DMS 273 (cell line): ENCODE measurements around the gene AUP1.

Source experiments
- DNase-seq: peaks from one replicate; lab custom pipeline; 2025; ENCODE audit not compliant: unreplicated experiment; lab: John Stamatoyannopoulos, UW

Gene AUP1

DNA sequence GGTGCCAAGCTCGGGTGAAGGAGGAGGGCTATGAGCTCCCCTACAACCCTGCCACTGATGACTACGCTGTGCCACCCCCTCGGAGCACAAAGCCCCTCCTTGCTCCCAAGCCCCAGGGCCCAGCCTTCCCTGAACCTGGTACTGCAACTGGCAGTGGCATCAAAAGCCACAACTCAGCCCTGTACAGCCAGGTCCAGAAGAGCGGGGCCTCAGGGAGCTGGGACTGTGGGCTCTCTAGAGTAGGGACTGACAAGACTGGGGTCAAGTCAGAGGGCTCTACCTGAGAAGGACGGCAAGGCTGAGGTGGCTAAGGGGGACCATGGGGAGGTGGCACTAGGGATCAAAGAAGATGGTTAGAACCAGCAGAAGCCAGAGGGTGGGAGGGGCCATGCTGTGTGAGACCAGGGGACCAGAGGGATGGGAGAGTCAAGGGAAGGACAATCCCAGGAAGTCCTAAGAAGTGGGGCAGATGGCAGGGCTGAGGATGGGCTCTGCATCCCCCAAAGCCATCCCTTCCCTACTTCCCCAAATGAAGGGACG lies 27.4 kb upstream of the AUP1 start:
- DNase-seq, result no peak

DNA sequence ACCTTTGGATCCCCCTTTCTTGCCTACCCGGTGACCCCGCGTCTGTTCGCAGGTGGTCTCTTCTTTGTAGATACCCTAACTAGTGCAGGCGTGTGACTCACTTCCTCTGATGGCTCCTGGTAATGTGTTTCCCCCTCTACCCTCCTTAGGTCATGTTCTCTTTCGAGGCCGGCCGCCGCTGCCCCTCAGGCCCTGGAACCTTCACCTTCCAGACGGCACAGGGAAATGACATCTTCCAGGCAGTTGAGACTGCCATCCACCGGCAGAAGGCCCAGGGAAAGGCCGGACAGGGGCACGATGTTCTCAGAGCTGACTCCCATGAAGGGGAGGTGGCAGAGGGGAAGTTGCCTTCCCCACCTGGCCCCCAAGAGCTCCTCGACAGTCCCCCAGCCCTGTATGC lies 26.7 kb upstream of the AUP1 start:
- DNase-seq, result no peak

DNA sequence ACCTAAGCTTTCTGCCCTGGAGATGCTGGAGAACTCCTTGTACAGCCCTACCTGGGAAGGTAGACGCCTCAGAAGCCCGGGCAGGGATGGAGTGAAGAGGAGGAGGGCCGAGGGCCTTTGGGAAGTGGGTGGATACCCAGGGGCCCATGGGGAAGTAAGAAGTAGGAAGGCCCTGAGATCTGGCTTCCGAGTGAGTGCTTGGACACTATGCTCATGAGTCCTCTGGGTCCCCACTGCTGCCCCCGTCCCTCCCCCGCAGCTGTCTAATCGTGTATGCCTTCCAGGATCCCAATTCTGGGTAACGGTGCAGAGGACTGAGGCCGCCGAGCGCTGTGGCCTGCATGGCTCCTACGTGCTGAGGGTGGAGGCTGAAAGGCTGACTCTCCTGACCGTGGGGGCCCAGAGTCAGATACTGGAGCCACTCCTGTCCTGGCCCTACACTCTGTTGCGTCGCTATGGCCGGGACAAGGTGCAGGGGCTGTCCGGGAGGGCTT lies 26.2 kb upstream of the AUP1 start:
- no peak for DNase-seq

DNA sequence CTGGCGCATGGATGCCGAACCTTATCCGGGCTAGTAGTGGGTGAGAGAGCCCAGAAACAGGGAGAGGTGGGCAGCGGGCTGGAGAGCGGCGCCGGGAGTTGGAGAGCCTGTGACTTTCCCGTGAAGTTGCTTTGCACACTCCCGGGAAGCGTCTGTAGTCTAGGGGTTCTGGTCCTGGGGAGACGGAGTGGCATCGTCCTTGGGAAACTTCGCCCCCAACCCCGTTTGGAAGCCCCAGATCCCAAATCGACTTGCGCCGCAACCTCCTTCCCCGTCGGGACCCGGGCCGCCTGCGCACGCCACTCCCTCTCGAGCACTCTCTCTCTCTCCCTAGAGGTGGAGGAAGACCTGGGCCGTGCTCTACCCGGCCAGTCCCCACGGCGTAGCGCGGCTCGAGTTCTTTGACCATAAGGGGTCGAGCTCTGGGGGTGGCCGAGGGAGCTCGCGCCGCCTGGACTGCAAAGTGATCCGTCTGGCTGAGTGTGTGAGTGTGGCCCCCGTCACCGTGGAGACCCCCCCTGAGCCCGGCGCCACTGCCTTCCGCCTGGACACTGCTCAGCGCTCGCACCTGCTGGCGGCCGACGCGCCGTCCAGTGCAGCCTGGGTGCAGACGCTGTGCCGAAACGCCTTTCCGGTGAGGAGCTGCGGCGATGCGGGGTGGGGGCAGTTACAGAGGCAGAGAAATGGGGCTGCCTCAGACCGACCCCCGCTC lies 25.5 kb upstream of the AUP1 start:
- no peak for DNase-seq

DNA sequence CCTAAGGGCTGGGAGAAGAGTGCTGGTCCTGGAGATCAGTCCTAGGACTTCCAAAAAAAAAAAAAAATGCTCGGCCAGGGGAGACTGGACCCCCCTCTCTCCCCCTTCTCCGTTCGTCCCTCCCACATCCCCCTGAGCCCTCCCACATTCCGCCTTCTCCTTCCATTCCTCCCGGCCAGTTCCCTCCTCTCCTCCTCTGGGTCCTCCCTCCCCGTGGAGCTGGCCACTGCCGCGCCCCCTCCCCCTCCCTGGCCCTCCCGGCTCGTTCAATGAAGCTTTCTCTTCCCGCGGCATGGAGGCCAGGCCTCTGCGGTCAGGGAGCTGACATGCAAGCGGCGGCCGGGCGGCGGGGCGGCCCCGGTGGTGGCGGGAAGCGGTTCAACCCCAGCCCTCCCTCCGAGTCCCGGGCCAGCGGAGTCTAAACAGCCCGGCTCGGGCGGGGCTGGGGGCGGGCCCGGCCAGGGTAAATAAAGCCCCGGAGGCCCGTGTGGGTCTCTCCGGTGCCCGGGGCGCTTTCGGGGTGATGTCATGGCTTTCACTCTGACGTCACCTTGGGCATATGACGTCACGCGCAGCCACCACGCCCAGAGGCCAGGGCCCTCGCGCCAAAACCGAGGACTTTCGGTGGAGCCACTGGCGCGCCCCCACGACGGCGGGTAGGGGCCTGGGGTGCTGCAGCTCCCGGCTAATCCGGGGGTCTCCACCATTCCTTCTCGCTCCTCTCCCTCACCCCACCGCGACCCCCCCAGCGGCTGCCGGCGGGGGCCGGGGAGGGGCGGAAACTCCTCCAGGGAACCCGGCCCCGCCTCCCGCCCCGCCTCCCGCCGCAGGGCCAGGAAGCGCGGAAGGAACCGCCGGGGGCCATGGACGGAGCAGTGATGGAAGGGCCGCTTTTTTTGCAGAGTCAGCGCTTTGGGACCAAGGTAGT lies 24.6 kb upstream of the AUP1 start, which contains the start of the genes DOK1 and LOXL3:
TSS of gene DOK1 (plus strand) at position 829 of the 928 bp plus-strand sequence. CDS start at position 864, 35 bp downstream.
TSS of gene LOXL3 (minus strand) at position 51 of the 928 bp plus-strand sequence. CDS start 1,308 bp downstream, outside the sequence.
- peak; percentile 86 for DNase-seq

DNA sequence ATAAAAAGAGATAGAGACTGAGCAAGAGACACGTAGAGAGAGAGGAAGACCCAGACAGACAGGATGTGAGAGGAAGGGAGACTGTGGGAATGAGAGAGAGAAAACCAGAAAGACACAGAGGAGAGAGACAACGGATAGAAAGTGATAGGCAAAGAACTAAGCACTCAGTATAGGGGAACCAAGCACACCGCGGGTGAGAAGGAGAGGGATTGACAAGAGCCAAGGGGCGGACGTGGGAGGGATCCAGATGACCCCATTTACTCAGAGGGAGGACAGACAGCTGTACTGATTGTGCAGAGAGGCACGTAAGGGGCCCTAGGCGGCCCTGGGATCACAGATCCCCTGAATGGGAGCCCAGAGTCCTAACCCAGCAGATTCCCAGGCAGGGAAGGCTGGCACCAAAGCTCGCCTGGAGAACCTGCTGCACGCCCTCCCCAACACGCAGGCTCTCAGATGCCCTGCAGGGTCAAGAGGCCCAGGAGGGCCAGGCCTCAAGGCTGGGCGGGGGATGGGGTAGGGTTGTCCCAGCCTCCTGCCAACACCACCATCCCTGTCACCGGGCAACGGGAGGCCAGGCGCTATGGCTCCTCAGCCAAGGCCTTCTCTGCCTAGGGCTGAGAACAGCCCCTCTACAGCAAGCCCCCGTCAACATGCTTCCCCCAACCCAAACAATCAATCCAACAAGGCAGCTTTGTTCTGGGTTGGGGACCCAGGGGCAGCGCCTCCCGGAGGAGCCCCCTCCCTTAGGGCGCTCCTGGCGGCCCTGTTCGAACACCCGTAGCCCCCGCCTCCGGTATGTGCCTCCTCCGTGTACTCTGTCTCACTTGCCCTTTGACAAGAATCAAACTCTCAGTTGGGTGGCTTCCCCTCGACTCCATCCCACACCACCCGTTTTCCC lies 23.7 kb upstream of the AUP1 start:
- DNase-seq, result peak; percentile 65

DNA sequence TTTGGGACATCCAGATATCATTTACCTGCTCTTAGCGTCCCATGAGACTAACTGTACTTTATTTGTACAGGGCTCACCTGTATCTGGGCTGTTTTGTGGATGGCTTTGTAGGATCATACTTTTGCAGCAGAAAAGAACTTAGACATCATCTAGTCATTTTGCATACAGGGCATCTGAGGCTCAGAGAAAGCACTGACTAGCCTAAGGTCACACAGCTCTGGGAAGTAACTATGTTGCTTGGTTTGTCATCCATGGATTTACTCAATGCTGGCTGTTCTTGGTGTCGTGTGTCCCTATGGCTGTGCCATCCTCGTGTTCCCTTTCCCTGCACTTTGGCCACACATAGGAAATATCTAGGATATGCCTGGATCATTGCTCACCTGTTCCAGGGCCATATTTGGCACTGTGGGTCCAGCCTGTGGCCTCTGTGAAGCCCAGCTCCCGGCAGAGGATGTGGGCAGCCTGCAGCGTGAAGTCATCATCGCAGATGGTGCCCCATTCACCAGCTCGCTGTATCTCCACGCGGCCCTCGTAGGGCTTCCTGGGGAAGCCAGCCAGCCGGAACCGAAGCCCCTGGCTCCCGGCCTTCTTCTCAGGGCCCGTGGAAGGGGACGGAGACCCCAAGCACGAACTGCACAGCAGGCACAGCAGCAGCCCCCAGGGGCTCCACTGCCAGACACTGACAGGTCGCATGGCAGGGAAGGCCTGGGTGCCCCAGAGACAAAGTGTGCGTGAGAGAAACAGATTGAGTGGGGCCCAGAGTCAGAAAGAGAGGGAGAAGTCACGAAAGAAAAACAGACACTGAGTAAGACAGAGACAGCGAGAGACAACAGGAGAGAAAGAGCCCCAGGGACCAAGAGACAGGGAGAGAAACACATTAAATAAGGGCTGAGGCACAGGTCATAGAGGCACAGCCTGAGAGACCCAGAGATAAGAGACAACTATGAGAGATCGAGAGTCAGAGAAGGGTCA lies 22.7 kb upstream of the AUP1 start:
- DNase-seq, result peak; percentile 31

DNA sequence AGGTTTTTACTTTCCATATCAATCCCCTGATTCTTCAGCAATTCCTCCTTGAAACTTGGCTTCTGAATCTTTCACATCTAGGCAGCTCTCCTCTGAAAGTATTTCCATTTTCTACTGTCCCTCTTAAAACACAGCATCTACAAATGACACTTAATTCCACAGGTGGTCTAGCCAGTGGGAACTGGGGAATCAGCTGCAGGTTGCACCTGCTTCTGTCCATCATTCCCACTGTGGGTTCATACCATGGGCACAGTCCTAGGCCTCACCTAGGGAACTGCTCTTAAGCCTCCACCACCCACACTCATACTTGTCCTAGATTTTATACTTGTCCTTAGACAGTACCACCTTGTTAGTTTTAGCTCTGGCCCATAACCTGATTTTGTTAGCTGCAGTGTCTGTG lies 22.0 kb upstream of the AUP1 start:
- no peak for DNase-seq

DNA sequence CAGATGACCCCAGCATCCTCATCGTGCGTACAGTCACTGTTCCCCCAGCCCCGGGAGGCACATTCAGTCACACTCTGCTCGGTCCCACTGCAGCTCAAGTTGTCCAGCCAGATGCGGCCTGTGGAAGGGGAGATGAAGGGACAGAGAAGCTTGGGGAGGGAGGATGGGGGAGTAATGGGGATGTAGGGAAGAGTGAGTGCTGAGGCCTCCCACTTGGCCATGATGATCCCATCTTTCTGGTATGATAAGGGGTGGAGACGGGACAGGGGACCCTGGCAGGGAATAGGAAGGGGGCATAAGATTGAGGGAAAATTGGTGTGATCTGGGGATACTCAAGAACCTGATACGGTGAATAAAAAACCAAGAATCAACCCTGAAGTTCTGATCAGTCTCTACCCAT lies 20.7 kb upstream of the AUP1 start:
- DNase-seq, result no peak

DNA sequence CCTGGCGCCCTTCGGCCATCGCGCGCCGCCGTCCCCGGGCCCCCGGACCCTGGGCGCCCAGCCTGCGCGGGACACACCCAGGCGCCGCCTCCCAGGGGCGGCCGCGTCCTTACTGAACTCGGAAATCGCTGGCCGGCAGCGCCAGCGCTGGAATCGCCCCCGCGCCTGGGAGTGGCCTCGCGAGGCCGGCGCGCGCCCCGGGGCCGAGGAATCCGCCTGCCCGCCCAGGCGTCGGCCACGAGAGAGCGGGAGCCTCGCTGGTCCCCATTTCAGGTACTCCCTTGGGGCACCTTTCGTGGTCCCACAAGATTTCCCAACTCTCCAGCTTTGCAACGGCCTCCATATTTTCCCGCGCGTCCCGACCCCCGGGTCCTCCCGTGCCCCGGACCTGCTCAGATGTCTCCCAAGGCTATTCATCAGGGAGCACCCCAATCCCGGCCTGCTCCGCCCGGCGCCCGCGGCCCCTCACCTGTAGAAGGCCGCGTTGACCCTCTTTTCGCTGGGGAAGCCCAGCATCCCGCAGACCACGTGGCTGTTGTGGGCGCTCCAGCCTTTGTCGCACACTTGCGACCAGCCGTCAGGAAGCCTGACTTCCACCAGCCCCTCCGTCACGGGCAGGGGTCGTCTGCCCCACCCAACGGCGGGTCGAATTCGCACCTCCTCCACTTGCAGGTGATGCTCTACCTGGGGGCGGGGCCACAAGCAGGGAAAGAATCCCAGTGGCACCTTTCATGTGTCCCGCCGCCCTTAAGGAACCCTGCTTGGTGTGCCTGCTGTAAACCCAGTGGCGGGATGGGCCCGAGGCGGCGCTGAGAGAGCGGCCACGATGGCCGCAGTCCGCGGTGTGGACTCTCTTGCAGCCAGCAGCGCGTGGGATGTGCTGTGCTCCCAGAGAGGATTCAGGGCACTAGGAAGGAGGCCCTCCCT lies 19.7 kb upstream of the AUP1 start:
- DNase-seq, result peak; percentile 92

DNA sequence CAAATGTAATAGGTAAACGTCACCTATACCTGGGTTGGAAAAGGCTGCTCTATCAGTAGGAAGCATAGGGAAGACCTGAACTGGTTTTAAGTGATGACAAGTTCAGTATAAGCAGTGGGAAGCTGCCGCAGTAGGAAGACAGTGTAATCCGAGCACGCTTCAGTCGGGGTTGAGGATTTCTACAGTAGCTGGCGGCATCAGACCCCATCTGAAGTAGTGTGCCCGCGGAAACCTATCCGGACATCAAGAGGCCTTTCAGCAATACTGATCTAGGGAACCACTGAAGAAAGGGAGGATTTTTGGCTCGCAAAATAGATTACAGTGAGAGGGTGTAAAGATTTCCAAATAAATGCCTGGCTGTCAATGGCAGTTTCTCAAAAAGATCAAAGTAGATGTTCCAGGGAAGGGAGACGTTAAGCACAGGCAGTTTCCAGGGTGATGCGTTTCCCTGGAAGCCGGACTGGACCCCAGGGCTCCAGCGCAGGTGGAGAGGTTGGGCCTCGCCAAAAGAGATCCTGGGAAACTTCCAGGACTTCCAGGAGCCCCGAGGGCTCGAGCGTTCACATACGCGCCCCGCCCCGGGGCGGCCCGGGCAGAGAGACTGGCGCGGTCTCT lies 18.9 kb upstream of the AUP1 start:
- DNase-seq, result peak; percentile 92

DNA sequence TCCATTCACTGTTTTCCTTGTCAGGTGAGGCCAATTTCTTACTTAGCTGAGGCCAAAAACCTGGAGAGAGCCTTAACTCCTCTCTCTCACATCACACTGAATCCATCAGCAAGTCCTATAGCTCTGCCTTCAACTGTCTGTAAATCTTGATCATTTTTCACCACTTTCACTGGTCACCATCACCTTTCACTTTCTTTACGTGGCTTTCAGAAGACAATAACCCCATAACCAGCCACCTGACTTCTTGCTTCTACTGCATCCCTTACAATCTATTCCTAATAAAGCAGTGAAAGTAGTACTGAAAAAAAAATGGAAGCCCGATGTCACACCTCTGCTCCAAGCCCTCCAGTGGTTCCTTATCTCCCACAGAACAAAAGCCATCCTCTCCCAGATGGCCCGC lies 16.5 kb upstream of the AUP1 start:
- DNase-seq, result no peak

DNA sequence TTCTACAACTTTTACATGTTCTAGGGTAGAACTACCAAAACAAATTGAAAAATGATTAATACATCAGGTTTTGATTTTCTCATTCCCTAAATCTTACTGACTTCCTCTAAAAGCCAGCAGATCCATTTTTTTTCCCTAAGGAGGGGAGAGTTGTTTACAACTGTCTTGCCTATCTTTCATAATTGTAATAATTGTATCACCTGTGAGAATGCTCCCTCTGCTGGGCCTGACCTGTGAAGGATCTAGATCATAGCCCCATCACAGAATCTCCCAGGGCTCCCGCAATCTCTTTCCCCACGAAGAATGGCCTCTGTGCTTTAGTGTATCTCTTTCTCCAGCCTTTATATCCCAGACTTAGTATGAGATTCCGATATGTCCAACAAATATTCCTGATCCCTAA lies 15.1 kb upstream of the AUP1 start:
- no peak for DNase-seq

DNA sequence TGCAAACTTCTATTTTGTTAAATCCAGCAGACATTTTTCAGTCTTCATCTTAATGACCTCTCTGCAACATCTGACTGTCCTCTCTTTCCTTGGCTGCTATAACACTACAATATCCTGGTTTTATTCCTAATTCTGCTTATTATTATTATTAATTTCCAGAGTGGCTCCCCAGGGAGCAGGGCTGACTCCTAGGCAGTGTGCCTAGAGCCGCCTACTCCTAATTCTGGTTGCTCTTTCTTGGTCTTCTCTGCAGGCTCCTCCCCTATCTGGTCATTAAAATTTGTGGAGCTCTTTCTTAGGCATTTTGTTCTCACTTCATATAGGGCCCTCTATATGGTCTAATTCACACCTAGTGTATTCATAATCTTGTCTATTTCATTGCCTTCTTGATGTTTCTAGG lies 13.5 kb upstream of the AUP1 start:
- DNase-seq, result no peak

DNA sequence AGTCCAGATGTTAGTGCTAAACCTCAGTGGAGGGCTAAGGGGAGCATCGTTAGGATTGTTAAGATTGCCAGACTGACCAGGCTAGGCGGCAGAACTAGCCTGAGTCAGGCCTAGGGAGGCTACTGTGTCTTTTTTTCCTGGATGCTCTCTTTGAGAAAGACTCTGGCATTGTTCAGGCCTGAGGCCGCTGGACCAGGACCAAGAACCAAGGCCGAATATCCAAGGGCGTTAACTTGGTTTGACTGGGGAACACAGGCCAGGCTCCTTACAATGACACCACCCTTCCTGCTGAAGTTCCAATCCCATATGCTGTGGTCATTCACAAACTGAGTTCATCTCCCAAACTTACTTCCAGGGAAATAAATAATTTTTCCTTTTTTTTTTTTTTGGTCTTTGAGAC lies 10.8 kb upstream of the AUP1 start:
- DNase-seq, result no peak

DNA sequence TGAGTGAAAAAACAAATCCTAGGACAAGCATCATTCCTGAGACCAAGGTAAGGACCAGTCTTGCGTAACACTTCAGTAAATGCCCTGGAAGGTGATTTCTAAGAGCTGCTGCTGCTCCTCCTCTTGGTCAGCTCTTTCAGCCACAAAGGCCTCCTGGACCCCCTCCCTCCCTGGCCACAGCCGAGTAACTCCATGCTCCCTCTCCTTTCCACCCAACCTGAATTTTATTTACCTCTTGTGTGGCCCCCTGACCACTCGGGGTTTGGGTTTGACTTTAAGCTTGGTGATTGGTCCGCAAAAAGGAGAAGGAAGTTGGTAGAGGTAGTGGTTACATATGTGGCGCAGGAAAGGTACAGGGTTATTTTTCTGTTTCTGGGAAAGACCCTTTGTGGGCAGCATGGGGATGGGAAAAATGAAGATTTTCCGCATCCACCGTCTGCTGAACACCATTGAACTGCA lies 9.4 kb upstream of the AUP1 start:
- no peak for DNase-seq

DNA sequence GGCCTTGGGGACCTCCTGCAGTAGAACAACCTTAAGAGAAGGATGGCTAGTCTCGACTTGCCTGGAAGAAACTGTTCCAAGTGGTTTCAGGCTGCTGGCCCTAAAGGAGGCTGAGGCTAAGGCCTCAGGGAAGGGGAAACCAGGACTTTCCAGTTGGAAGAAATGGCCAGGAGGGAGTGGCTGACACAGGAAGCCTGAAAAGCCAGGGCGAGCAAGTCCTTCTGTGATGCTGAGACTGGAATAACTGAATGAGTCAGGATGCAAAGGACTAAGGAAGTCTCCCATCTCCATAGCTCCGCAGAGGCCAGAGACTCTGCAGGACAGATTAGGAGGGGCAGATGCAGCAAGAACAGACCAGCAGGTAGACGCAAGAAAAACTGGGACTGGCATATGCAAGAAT lies 7.6 kb upstream of the AUP1 start:
- no peak for DNase-seq
